ENCODE measurements around the gene FAAP100. TPM values are rescaled to one million over a fixed set of nuclear protein-coding genes. Genes with fewer than 3 reads are reported as not detected.
"Not testable (repeated sequence)": the region's sequence is repeated elsewhere in the genome, so short reads cannot be mapped to it uniquely, and the experiment has no call there.

The FAAP100 gene
- total RNA-seq, 4 donors from 2014 or later: 19.4 to 34.3 (median 28.4) TPM

GRCh38 chr17:81533339-81534141, 18.6 kb downstream of the FAAP100 start:
- H3K4me3 ChIP-seq (ENCODE audit: low read depth, poor library complexity, severe bottlenecking): no peak overlapping the region
- intact Hi-C loops (cut with DNase I; ENCODE audit: low total_unique reads): no loop called here
- 63 to 66% methylated on average over 18 to 20 of the region's 21 CpGs for WGBS, 2 donors
- DNase-seq (ENCODE audit: low spot score in 2 of 2): no peak
- TF ChIP-seq CTCF (IDR thresholded peaks at IDR 0.05): no peak
- TF ChIP-seq POLR2A (IDR thresholded peaks at IDR 0.05): no peak

GRCh38 chr17:81532490-81533287, 19.5 kb downstream of the FAAP100 start:
- no peak for DNase-seq (ENCODE audit: low spot score in 2 of 2)
- TF ChIP-seq POLR2A (IDR thresholded peaks at IDR 0.05) (no peak), CTCF (IDR thresholded peaks at IDR 0.05) (no peak)
- H3K4me3 ChIP-seq (ENCODE audit: low read depth, poor library complexity, severe bottlenecking): no peak overlapping the region
- 89 to 95% methylated on average over 11 of the region's 11 CpGs for WGBS, 2 donors
- intact Hi-C loops (cut with DNase I; ENCODE audit: low total_unique reads): no loop called here

GRCh38 chr17:81531998-81532404, 20.2 kb downstream of the FAAP100 start:
- DNase-seq (ENCODE audit: low spot score in 2 of 2); intact Hi-C loops (cut with DNase I; ENCODE audit: low total_unique reads); H3K4me3 ChIP-seq (ENCODE audit: low read depth, poor library complexity, severe bottlenecking): not testable (repeated sequence)
- 90 to 99% methylated on average over 3 of the region's 3 CpGs for WGBS, 2 donors

GRCh38 chr17:81531013-81531412, 21.1 kb downstream of the FAAP100 start:
- intact Hi-C loops (cut with DNase I; ENCODE audit: low total_unique reads); DNase-seq (ENCODE audit: low spot score in 2 of 2); H3K4me3 ChIP-seq (ENCODE audit: low read depth, poor library complexity, severe bottlenecking): not testable (repeated sequence)
- WGBS, 2 donors: 81 to 82% methylated on average over 6 of the region's 6 CpGs

GRCh38 chr17:81529437-81529803, 22.7 kb downstream of the FAAP100 start:
- no peak for TF ChIP-seq CTCF (IDR thresholded peaks at IDR 0.05)
- no peak for TF ChIP-seq POLR2A (IDR thresholded peaks at IDR 0.05)
- 81 to 89% methylated on average over 6 of the region's 6 CpGs for WGBS, 2 donors
- intact Hi-C loops (cut with DNase I; ENCODE audit: low total_unique reads): no loop called here
- no peak for DNase-seq (ENCODE audit: low spot score in 2 of 2)
- H3K4me3 ChIP-seq (ENCODE audit: low read depth, poor library complexity, severe bottlenecking): no peak overlapping the region

GRCh38 chr17:81528651-81529436, 23.3 kb downstream of the FAAP100 start:
- intact Hi-C loops (cut with DNase I; ENCODE audit: low total_unique reads): no loop called here

More at GRCh38 chr17:81528651-81529436, 23.3 kb downstream of the FAAP100 start:
- no peak for DNase-seq (ENCODE audit: low spot score in 2 of 2)
- TF ChIP-seq POLR2A (IDR thresholded peaks at IDR 0.05) (no peak), CTCF (IDR thresholded peaks at IDR 0.05) (no peak)
- H3K4me3 ChIP-seq (ENCODE audit: low read depth, poor library complexity, severe bottlenecking): no peak overlapping the region
- 77 to 80% methylated on average over 49 to 53 of the region's 62 CpGs for WGBS, 2 donors
